SJCRH30 (cell line): Measurements from ENCODE around the gene NISCH. TPM values are rescaled to one million over a fixed set of nuclear protein-coding genes. Genes with fewer than 3 reads are reported as not detected.
"Not testable (repeated sequence)": the region's sequence is repeated elsewhere in the genome, so short reads cannot be mapped to it uniquely, and the experiment has no call there.

ENCODE experiments used
- DNase-seq, 2 experiments: peaks; one replicate each; pipeline ENCODE4 v3.0.0-alpha.2; 2015 to 2020
- H3K27ac ChIP-seq: fragments of 250-450 bp; sonication (Bioruptor Pico); 2 replicates; pipeline ENCODE4 v1.5.1; 2020; ENCODE audit warnings: mild to moderate bottlenecking, moderate library complexity
- H3K27me3 ChIP-seq: fragments of 250-450 bp; sonication (Bioruptor Pico); 2 replicates; pipeline ENCODE4 v1.5.1; 2020; ENCODE audit warnings: mild to moderate bottlenecking, moderate library complexity
- H3K36me3 ChIP-seq: fragments of 250-450 bp; sonication (Bioruptor Pico); 2 replicates; pipeline ENCODE4 v1.5.1; 2020; ENCODE audit warnings: mild to moderate bottlenecking, moderate library complexity
- H3K4me1 ChIP-seq: fragments of 250-450 bp; sonication (Bioruptor Pico); 2 replicates; pipeline ENCODE4 v1.5.1; 2020; ENCODE audit warnings: mild to moderate bottlenecking, moderate library complexity
- H3K4me3 ChIP-seq: fragments of 250-450 bp; sonication (Bioruptor Pico); 2 replicates; pipeline ENCODE4 v1.5.1; 2020; ENCODE audit warnings: mild to moderate bottlenecking, moderate library complexity
- H3K9me3 ChIP-seq: fragments of 250-450 bp; sonication (Bioruptor Pico); replicated peaks from 2 replicates; pipeline ENCODE4 v1.5.1; 2020; ENCODE audit warnings: mild to moderate bottlenecking, moderate library complexity
- total RNA-seq: library from RNA; depleted of rRNA; stranded (reverse); fragments of >200 nt; shearing (Covaris generic); gene quantifications from 2 replicates; pipeline ENCODE4 v1.2.3, GENCODE V29; 2014

NISCH gene
- total RNA-seq, 1 experiment from 2014 or later = 43.5 TPM

- Histone ChIP-seq H3K9me3 (no peaks in the 10 kb centered on the region), H3K27me3 (no peaks in the 10 kb centered on the region), H3K27ac (no peak overlapping the region), H3K4me3 (no peak overlapping the region), H3K36me3 (peaks cover 24% of the 10 kb centered on the region), H3K4me1 (0 out of 2 replicates have a peak, but pooled peaks cover 3% of the 10 kb centered on the region)
- no peak for DNase-seq
These were observed 68.2 kb downstream of the NISCH start for GRCh38 chr3:52523386-52524257.

- Histone ChIP-seq H3K4me1 (0 out of 2 replicates have a peak, but pooled peaks cover 3% of the 10 kb centered on the region), H3K27ac (no peak overlapping the region), H3K36me3 (peaks cover 28% of the 10 kb centered on the region), H3K27me3 (no peaks in the 10 kb centered on the region), H3K4me3 (no peak overlapping the region), H3K9me3 (no peaks in the 10 kb centered on the region)
- DNase-seq = no peak
These were observed 68.9 kb downstream of the NISCH start for GRCh38 chr3:52524258-52524751.

- H3K4me1 ChIP-seq = 0 out of 2 replicates have a peak, but pooled peaks cover 3% of the 10 kb centered on the region
- no peaks in the 10 kb centered on the region for H3K9me3 ChIP-seq
- no peaks in the 10 kb centered on the region for H3K27me3 ChIP-seq
- H3K27ac ChIP-seq = no peak overlapping the region
- H3K4me3 ChIP-seq = no peak overlapping the region
- DNase-seq = no peak
- peaks cover 28% of the 10 kb centered on the region for H3K36me3 ChIP-seq
These were observed 69.6 kb downstream of the NISCH start for GRCh38 chr3:52524752-52525679.

- Histone ChIP-seq H3K4me3 (no peak overlapping the region), H3K27me3 (no peaks in the 10 kb centered on the region), H3K27ac (no peak overlapping the region), H3K4me1 (0 out of 2 replicates have a peak, but pooled peaks cover 3% of the 10 kb centered on the region), H3K9me3 (no peaks in the 10 kb centered on the region), H3K36me3 (peaks cover 28% of the 10 kb centered on the region)
- DNase-seq = no peak
These were observed 70.5 kb downstream of the NISCH start for GRCh38 chr3:52525680-52526561.

- not testable (repeated sequence) for H3K9me3 ChIP-seq, H3K27ac ChIP-seq, H3K4me3 ChIP-seq, H3K4me1 ChIP-seq, DNase-seq, H3K27me3 ChIP-seq
- H3K36me3 ChIP-seq = peaks cover 28% of the 10 kb centered on the region
These were observed 71.3 kb downstream of the NISCH start for GRCh38 chr3:52526671-52527038.

- DNase-seq = no peak
- Histone ChIP-seq H3K36me3 (peaks cover 28% of the 10 kb centered on the region), H3K4me1 (peaks cover 3% of the 10 kb centered on the region; the same call in 1 of the 2 replicates)
These were observed 71.8 kb downstream of the NISCH start for GRCh38 chr3:52527039-52527731.

GRCh38 chr3:52527732-52528585, 72.6 kb downstream of the NISCH start:
- H3K36me3 ChIP-seq = peaks cover 28% of the 10 kb centered on the region
- no peaks in the 10 kb centered on the region for H3K9me3 ChIP-seq
- H3K4me3 ChIP-seq = no peak overlapping the region
- H3K4me1 ChIP-seq = peaks cover 3% of the 10 kb centered on the region; the same call in 1 of the 2 replicates
- H3K27me3 ChIP-seq = no peaks in the 10 kb centered on the region
- DNase-seq = no peak
- no peak overlapping the region for H3K27ac ChIP-seq

More at GRCh38 chr3:52527039-52527731, 71.8 kb downstream of the NISCH start:
- H3K4me3 ChIP-seq = no peak overlapping the region
- H3K27ac ChIP-seq = no peak overlapping the region
- H3K27me3 ChIP-seq = no peaks in the 10 kb centered on the region
- H3K9me3 ChIP-seq = no peaks in the 10 kb centered on the region

- Histone ChIP-seq H3K9me3 (no peaks in the 10 kb centered on the region), H3K4me1 (peaks cover 3% of the 10 kb centered on the region; the same call in 1 of the 2 replicates), H3K4me3 (no peak overlapping the region), H3K27me3 (no peaks in the 10 kb centered on the region), H3K27ac (no peak overlapping the region), H3K36me3 (peaks cover 28% of the 10 kb centered on the region)
- no peak for DNase-seq
These were observed 73.4 kb downstream of the NISCH start for GRCh38 chr3:52528586-52529375.

- peaks cover 23% of the 10 kb centered on the region for H3K36me3 ChIP-seq
- no peak overlapping the region for H3K4me3 ChIP-seq
- peaks cover 3% of the 10 kb centered on the region; the same call in 1 of the 2 replicates for H3K4me1 ChIP-seq
- DNase-seq = no peak
- H3K9me3 ChIP-seq = no peaks in the 10 kb centered on the region
- no peak overlapping the region for H3K27ac ChIP-seq
- no peaks in the 10 kb centered on the region for H3K27me3 ChIP-seq
These were observed 74.3 kb downstream of the NISCH start for GRCh38 chr3:52529376-52530333.

- H3K4me3 ChIP-seq = no peak overlapping the region
- no peaks in the 10 kb centered on the region for H3K27me3 ChIP-seq
- no peak overlapping the region for H3K27ac ChIP-seq
- peaks cover 21% of the 10 kb centered on the region for H3K36me3 ChIP-seq
- no peaks in the 10 kb centered on the region; the same call in 1 of the 2 replicates for H3K4me1 ChIP-seq
- no peak for DNase-seq
- no peaks in the 10 kb centered on the region for H3K9me3 ChIP-seq
These were observed 75.8 kb downstream of the NISCH start for GRCh38 chr3:52530918-52531826.
